Heart right ventricle (tissue), 16 donors: ENCODE measurements around the gene NOM1. TPM values are rescaled to one million over a fixed set of nuclear protein-coding genes. Genes with fewer than 3 reads are reported as not detected.

ENCODE experiments used
- ATAC-seq, 8 donors: fragments of 200-7000 bp; cut with Tn5 transposase; one replicate each; pipeline ENCODE4 v1.9.1; 2020; ENCODE audit warnings: mild to moderate bottlenecking in 8 of 8, moderate library complexity in 8 of 8, moderate number of reproducible peaks in 1 of 8
- DNase-seq, 2 donors: peaks; one replicate each; pipeline ENCODE4 v3.0.0-alpha.2; 2020
- H3K27ac ChIP-seq, 10 donors: fragments of 200-600 bp; sonication (generic) in 2 of 10; one replicate each; pipeline versions ENCODE4 v1.5.0 to v1.8.0; 2020 to 2022; ENCODE audit warnings: mild to moderate bottlenecking in 3 of 10
- H3K27me3 ChIP-seq, 7 donors: fragments of 200-600 bp; one replicate each; pipeline ENCODE4 v1.8.0; 2021 to 2022; ENCODE audit warnings: mild to moderate bottlenecking in 2 of 7
- H3K36me3 ChIP-seq, 9 donors: fragments of 200-600 bp; sonication (generic) in 1 of 9; one replicate each; pipeline versions ENCODE4 v1.5.0 to v1.8.0; 2020 to 2022; ENCODE audit warnings: mild to moderate bottlenecking in 2 of 9
- H3K4me1 ChIP-seq, 9 donors: fragments of 200-600 bp; sonication (generic) in 1 of 9; one replicate each; pipeline versions ENCODE4 v1.5.0 to v1.8.0; 2020 to 2022; ENCODE audit warnings: mild to moderate bottlenecking in 4 of 9
- H3K4me3 ChIP-seq, 10 donors: fragments of 200-600 bp; sonication (generic) in 2 of 10; one replicate each; pipeline versions ENCODE4 v1.5.0 to v1.8.0; 2020 to 2022; ENCODE audit warnings: mild to moderate bottlenecking in 7 of 10, moderate library complexity in 2 of 10
- H3K9me3 ChIP-seq, 11 donors: fragments of 200-600 bp in 10 of 11; sonication (generic) in 2 of 11; one replicate each; pipeline versions ENCODE4 v1.5.0 to v1.8.0; 2013 to 2022; ENCODE audit warnings: mild to moderate bottlenecking in 2 of 11, control low read depth in 1 of 11, moderate library complexity in 1 of 11
- WGBS, 2 donors: extraction: QIAGEN DNeasy Blood & Tissue Kit; methylation state at CpG; one replicate each; pipeline ENCODE4 v1.1.7; 2013; ENCODE audit warnings: inconsistent platforms in 1 of 2; 5-methylcytosine and 5-hydroxymethylcytosine counted together
- intact Hi-C, 10 donors: fragments of 100-400 bp; cut with DNase I; formaldehyde crosslinking; loops; one replicate each; pipeline versions ENCODE4 v1.11.1 to v1.14.2; 2022
- polyA plus RNA-seq, 2 donors: library from polyadenylated mRNA; stranded (reverse); fragments of 200-250 nt; gene quantifications; one replicate each; pipeline ENCODE4 v1.2.3, GENCODE V29; 2013
- total RNA-seq, 10 donors: library from RNA; stranded (reverse); fragmentation: NEBNext Ultra II Directional in 3 of 10; extraction: Animal tissue kit (Norgen Biotek cat#: 25700) in 3 of 10; gene quantifications; one replicate each; pipeline versions ENCODE4 v1.2.1 to v1.2.4, GENCODE V29; 2021 to 2023
- TF ChIP-seq, protein P1 (sequence below), 9 donors: fragments of 200-600 bp; sonication (generic) in 2 of 9; IDR thresholded peaks; one replicate each; pipeline versions ENCODE4 v1.5.0 to v1.8.0; 2021 to 2022; ENCODE audit warnings: antibody characterized with exemption in 9 of 9, mild to moderate bottlenecking in 5 of 9, moderate library complexity in 1 of 9
- donor health status: Arrhythmogenic right ventricular cardiomyopathy.
- donor health status: ischemic (EF 13 %, LVEDD 7.1; RV severe dilation, severe dysfunction).
- donor health status: healthy with polysubstance abuse.
- donor health status: DM: no; HTN: yes; CAD: no.
- donor health status: DM: no; HTN: no; CAD: no.
- donor health status: ischemic (EF 25% LVEDD 6.9; RV normal size, moderate dysfunction).
- donor health status: ischemic (EF 25% LVEDD 5.7; RV mildly dilated, moderate dysfunction).
- donor health status: healthy.
- donor health status: DM: yes; HTN: yes; CAD: no.
- donor health status: Ischemic cardiomyopathy.
- donor health status: ischemic (EF 35%, LVEDD 5.7; RV mildly dilated, moderate dysfunction).
- donor health status: nonischemic (EF 11% LVEDD 7.7; RV severe dilation, severe dysfunction).
- donor health status: DM: yes; HTN: yes; CAD: no.
- donor health status: PGD.
- donor health status: ischemic (EF 29% LVEDD 5.4; RV normal size, mild dysfunction).
- donor health status: nonischemic (EF 23%, LVEDD 6.1; RV moderate dilation, normal function).

The NOM1 gene
- total and polyA plus RNA-seq, 12 donors: 4.2 to 13.6 (median 8.3) TPM

DNA sequence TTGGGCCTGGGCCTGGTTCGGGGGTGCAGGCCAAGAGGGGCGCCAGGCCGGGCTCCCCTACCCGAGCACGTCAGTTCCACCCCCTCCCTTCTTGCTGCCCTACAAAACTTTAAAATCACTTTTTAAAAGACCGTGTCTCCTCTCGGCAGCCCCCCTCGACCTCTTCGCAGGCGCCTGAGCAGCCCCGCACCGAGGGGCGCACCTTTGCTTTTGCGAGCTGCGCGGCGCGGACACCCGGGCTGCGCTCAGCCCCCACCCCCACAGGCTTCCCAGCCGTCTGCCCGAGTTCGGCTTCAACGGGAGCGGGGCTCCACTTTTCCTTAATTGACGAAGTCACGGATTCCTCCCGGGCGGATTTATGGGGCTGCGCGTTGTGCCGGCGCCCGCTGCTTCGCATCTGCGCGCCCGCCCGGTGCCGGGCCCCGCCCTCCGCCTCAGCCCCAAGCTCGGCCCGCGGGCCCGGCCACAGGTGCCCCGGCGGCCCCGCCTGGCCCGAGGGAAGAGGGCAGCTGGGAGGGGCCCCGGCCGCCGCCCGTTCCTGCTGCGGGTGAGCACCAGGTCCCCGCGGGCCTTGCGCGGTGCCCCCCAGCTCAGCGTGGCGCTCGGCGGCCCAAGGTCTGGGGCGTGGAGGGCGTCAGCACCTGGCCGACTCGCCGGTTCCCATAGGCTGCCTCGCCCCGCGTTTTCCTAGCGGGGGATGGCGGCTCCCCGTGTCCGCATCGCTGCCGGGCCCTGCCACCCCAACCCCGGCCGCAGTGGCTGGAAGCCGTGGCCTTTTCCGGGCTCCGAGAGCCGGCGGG lies 71.8 kb downstream of the NOM1 start:
- no peak for ATAC-seq
- Histone ChIP-seq H3K36me3 (no peaks in the 10 kb centered on the region), H3K4me1 (peaks cover 0 to 29% (median 14%) of the 10 kb centered on the region in 9 donors), H3K27ac (no peak overlapping the region), H3K4me3 (peak overlapping the region in 6 of 10 donors; percentile 3 to 26 (median 18)), H3K9me3 (no peaks in the 10 kb centered on the region), H3K27me3 (peaks cover 45 to 100% (median 99%) of the 10 kb centered on the region in 7 donors)
- TF ChIP-seq, protein P1, sequence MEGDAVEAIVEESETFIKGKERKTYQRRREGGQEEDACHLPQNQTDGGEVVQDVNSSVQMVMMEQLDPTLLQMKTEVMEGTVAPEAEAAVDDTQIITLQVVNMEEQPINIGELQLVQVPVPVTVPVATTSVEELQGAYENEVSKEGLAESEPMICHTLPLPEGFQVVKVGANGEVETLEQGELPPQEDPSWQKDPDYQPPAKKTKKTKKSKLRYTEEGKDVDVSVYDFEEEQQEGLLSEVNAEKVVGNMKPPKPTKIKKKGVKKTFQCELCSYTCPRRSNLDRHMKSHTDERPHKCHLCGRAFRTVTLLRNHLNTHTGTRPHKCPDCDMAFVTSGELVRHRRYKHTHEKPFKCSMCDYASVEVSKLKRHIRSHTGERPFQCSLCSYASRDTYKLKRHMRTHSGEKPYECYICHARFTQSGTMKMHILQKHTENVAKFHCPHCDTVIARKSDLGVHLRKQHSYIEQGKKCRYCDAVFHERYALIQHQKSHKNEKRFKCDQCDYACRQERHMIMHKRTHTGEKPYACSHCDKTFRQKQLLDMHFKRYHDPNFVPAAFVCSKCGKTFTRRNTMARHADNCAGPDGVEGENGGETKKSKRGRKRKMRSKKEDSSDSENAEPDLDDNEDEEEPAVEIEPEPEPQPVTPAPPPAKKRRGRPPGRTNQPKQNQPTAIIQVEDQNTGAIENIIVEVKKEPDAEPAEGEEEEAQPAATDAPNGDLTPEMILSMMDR (IDR thresholded peaks at IDR 0.05): no peak
- intact Hi-C loops: no loop called here
- DNase-seq: no peak
- 1 to 2% methylated on average over 77 to 84 of the region's 84 CpGs for WGBS, 2 donors

DNA sequence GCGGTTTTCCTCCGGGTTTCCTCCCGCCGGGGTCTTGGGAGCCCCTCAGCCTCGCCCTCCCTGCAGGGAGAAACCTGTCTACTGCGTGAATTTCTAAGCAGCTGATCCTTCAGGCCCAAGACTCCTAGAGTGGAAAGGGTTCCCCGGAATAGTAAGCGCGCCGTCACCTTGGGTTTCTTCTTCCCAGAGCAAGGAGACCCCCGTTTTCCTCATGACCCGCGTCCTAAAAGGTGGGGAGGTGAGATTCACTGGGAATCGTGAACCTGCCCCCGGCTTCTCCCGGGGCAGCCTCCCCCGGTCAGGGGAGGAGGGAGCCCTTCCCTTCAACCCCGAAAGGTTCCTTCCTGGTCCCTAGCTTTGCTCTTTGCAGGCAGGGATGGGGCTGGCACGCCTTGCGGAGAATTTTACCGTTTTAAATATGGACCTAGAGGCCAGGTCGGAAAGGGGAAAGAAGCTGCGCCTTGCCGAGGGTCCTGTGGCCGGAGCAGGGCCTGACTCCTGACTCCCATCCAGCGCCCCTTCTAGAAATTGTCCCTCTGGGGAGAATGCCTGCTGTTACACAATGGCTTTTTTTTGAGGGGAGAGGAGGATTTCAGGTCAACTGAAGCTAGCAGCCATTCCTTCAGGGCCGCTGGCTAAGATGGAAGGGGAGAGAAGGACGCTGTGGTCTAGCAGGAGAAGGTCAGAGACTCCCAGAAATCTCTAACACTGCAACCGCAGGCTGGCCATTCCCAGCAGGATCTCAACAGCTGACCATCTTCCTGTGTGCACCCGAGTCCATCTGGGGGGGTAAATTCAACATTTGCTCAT lies 72.6 kb downstream of the NOM1 start:
- Histone ChIP-seq H3K36me3 (no peaks in the 10 kb centered on the region), H3K27me3 (peaks cover 43 to 100% (median 99%) of the 10 kb centered on the region in 7 donors), H3K9me3 (no peaks in the 10 kb centered on the region), H3K4me3 (peak overlapping the region in 3 of 10 donors; percentile 3 to 26 (median 7)), H3K4me1 (peaks cover 0 to 29% (median 14%) of the 10 kb centered on the region in 9 donors), H3K27ac (no peak overlapping the region)
- intact Hi-C loops: no loop called here
- 3 to 4% methylated on average over 30 of the region's 30 CpGs for WGBS, 2 donors
- DNase-seq (no peak), ATAC-seq (no peak)
- TF ChIP-seq, protein P1 (IDR thresholded peaks at IDR 0.05): no peak

Other genes starting within 250 kb of the NOM1 start
- gene LMBR1, start 56.5 kb upstream of the NOM1 start, total RNA-seq: 10 to 100 TPM; 25.5 to 45.5 (median 39.3) TPM
- 10 to 100 TPM in 1 of 2 donors, 1 to 10 TPM in 1; 9.0 to 13.1 TPM for gene LMBR1, start 56.5 kb upstream of the NOM1 start, polyA plus RNA-seq
- gene MNX1, start 61.0 kb downstream of the NOM1 start, total RNA-seq: not detected
- not detected for gene MNX1, start 61.0 kb downstream of the NOM1 start, polyA plus RNA-seq
- 10 to 100 TPM; 39.0 to 53.8 (median 49.1) TPM for gene UBE3C, start 189.2 kb downstream of the NOM1 start, total RNA-seq
- gene UBE3C, start 189.2 kb downstream of the NOM1 start, polyA plus RNA-seq: 10 to 100 TPM; 10.5 to 21.8 TPM